HG03432 (cell line): ENCODE data around the gene MTHFD1L.

Source experiments
- ATAC-seq: cut with Tn5 transposase; IDR thresholded peaks from one replicate; pipeline ENCODE4 v1.9.1; 2021; ENCODE audit warnings: mild to moderate bottlenecking, moderate library complexity; ENCODE audit not compliant: unreplicated experiment

The MTHFD1L gene

DNA sequence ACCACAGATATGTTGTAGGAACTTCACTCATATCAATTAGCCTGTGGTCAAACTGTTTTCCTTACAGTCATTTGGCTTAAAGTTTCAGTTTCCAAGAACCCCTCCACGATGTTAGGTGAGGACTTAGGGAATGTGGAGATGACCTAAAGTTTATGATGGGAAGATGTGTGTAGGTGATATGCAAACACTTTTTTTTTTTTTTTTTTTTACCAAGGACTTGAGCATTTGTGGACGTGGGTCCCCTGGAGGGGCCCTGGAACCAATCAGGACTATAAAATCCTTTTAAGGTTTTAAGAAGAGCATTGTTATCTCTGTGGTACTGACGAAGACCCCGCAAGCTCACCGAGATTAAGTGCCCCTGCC is 478 bp upstream of the MTHFD1L start:
- no peak for ATAC-seq

DNA sequence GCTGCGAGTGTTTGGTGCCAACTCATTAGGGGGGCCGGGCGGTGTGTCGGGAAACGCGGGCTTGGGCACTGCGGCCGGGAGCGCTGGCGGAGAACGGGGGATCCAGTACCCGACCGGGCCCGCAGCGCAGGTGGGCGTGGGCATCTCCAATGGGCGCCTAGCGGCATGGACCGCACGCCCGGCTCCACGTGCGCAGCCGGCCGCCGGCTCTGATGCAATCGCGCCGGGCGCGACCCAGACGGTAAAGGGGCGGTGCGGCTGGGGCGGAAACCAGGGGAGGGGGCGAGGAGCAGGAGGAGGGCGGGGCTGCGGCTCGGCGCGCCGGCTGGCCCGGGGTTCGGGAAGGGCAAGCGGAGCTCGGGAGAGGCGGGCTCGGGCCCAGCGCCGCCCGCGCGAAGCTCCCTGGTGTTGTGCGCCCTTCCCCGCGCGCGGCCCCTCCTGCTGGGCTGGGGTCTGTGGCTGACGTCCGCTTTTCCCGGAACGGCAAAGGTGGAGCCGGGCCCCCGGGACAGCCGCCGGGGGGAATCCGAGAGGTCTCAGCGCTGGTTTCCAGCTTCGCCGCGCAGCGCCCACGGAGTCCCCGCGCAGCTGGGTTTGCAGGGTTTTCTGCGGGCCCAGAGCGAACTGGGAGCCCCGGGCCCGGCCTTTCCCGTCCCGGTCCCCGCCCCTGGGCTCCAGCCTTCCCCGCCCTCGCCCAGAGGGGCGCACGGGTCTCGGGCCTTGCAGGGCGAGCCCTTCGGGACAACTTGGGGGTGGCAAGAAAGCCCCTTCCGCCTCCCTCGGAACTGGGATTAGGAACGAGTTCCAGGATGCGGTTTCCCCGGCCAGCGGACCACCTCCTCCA is 867 bp downstream of the MTHFD1L start:
- ATAC-seq, result peak; percentile 80

DNA sequence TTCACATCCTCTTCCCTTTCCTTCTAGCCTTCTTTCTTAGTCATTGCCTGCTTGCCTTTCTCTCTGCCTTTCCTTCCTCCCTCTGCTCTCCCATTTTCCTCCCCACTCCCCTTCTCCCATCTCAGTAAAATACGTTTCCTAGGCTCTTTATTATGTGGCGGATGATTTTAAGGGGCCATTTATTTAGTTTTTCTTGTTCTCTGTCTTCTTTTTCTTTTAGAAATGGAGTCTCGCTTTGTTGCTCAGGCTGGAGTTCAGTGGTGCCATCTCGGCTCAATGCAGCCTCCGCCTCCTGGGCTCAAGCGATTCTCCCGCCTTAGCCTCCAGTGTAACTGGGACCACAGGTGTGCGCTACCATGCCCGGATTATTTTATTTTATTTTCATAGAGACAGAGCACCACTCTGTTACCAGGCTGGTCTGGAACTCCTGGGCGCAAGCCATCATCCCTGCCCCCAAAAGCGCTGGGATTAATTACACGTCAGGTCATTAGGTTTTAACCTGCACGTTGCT is 1.5 kb downstream of the MTHFD1L start:
- no peak for ATAC-seq

DNA sequence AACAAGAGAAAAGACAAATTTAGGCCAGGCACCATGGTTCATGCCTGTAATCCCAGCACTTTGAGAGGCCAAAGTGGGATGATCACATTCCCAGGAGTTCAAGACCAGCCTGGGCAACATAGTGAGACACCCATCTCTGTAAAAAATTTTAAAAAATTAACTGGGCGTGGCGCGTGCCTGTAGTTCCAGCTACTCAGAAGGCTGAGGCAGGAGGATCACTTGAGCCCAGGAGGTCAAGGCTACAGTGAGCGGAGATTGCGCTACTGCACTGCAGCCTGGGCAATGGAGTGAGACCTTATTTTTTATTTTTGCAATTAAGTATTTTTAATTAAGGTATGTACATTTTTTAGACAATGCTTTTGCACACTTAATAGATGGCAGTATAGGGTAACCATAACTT is 3.3 kb downstream of the MTHFD1L start:
- ATAC-seq, result no peak

DNA sequence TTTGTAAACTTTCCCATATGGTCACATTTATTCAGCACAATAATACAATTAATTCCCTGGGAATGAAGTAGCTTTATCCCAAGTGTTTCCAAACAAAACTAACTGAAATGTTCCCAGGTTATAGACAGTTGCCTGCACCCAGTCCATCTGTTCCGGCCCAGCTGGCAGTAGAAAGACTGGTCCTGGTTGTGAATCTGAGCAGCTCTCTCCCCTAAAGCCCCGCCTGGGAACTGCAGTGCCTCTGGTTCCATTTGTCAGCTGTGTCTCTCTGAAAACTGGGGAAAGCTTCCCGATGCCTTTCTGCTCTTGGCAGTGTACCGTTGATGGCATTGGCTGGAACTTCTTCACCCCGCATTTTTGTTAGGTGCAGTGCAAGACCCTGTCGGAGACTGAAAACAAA is 8.7 kb downstream of the MTHFD1L start:
- no peak for ATAC-seq

DNA sequence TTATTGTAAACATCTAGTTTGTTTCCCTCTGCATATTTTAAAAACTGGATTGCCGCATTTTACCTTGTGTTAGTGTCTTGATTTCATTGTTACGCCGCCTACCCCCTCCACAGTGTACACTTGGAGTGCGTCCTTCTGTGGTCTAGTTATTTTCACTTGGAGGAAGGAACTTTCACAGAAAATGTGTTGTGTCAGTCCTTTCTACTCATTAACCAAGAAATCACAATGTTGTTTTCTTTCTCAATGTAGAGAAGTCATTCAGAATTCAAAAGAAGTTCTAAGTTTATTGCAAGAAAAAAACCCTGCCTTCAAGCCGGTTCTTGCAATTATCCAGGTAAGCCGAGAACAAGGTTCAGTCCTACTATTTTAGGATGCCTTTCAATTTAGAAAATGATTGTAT is 10.3 kb downstream of the MTHFD1L start:
- no peak for ATAC-seq

DNA sequence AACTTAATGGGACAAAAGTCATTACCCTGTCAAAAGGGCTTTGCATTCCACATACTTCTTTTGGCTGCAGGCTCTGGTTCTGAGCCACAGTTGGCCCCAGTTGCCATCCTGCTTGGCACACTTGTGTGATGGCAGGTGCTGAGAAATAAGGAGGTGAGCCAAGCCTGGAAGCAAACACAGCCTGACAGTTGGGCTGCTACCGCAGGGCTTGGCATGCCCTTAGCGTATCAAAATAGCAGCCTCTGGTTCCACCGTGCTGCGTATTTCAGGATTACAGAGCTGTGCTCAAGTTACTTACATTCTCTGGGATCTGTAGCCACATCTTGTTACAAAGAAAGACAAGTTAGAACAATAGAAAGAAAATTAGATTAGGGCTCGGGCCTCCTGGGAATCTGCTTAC is 11.1 kb downstream of the MTHFD1L start:
- no peak for ATAC-seq

DNA sequence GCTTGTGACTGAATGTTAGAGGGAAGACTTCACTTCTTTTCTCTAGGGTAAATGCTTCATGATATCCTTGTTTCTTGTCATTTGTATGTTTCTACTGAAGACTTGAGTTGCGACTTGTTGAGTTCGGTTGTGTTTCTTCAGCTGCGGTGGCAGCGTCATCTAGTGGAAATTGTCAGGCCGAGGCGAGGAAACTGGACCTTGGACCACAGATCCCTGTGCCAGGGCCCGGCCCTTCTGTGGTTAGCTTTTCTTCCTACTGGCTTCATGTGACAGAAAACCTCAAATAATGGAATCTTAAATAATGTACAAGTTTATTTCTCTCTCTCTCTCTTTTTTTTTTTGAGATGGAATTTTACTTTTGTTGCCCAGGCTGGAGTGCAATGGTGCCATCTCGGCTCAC is 12.4 kb downstream of the MTHFD1L start:
- ATAC-seq, result no peak

DNA sequence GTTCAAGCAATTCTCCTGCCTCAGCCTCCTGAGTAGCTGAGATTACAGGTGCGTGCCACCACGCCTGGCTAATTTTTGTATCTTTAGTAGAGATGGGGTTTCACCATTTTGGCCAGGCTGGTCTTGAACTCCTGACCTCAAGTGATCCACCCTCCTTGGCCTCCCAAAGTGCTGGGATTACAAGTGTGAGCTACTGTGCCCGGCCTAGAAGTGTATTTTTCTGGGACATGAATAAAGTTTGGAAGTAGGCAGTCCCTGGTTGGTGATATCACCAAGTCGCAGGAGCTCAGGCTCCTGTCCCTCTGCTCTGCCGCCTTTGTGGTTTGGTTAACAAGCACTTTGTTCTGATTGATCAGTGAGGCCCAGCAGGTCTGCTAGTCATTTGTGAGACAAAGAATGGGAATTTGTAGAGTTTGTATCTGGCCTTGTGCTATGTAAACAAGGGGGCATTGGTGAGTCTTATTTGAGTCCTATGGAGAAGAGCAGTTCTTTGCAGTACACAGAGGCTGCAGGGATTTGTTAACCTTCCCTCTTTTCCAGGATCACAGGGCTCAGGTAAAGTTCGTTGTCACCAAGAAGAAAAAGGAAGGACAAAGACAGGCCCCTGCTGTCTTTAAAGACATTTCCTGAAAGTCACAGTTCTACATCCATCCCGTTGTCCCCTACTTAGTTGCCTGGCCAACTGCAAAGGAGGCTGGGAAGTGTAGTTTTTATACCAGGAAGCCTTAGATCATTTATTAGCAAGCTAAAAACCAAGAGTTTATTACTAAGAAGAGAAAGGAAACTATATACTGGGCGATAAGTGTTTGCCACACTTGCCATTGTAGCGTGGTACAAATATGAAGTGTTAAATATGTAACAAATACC is 13.1 kb downstream of the MTHFD1L start:
- ATAC-seq, result no peak

DNA sequence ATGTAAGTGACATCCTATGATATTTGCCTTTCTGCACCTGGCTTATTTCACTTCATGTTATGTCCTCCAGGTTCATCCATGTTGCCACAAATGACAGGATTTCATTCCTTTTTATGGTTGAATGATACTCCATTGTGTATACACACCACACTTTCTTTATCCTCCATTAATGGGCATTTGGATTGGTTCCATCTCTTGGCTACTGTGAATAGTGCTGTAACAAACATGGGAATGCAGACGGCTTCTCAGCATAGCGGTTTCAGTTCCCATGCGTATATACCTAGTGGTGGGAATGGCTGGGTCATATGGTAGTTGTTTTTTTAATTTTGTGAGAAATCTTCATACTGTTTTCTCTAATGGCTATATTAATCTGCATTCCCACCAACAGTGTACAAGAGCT is 14.8 kb downstream of the MTHFD1L start:
- no peak for ATAC-seq

DNA sequence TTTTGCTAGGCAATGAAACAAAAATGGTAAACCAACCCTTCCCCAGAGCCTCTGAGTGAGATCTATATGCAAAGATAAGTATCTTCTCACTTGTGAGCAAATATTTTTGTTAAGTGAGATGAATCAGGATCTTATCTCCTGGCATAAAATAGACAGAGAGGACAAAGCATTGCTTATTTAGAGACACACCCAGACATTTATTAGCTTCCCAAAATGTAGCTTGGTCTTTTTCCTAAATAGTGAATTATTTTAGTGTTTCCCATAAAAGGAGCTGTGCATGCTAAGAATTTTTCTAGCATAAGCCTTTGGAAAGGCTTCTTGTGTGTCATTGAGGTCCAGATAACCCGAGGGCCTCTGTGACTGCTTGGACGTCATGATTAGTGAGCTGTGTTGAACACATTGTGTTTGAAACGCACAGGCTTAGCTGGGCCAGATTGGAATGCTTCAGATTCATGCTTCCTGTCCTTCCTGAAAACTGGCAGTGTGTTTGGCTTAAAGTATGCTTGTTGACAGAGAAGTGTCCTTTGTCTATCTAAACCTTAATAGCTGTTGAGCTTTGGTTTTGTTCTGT is 16.5 kb downstream of the MTHFD1L start:
- ATAC-seq, result no peak

DNA sequence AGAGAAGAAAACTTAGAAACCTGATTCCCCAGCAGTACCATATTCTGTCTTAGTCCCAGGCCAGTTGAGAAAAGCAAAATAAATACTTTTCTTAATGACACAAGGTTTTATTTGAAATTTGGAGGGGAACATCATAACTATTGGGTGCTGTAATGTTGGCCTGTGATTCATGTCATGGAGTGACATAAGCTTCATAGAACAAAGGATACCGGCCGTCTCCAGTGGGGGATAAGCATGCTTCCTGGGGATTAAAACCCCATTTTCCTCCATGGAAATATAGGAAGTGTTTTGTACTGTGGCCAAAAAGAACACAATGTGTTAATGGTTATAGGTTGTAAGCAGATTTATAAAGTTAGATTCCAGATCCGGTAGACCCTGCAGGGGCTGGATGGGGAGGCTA is 18.0 kb downstream of the MTHFD1L start:
- no peak for ATAC-seq

DNA sequence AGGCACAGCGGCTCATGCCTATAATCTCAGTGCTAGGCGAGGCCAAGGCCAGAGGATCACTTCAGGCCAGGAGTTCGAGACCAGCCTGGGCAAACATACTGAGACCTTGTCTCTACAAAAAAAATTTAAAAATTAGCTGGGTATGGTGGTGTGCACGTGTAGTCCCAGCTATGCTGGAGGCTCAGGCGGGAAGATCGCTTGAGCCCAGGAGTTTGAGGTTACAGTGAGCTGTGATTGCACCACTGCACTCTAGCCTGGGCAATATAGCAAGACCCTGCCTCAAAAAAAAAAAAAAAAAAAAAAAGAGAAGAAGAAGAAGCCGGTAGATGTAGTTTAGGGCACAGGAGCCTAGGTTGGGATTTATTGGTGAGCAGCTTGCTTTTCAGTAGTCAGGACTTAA is 20.7 kb downstream of the MTHFD1L start:
- no peak for ATAC-seq

DNA sequence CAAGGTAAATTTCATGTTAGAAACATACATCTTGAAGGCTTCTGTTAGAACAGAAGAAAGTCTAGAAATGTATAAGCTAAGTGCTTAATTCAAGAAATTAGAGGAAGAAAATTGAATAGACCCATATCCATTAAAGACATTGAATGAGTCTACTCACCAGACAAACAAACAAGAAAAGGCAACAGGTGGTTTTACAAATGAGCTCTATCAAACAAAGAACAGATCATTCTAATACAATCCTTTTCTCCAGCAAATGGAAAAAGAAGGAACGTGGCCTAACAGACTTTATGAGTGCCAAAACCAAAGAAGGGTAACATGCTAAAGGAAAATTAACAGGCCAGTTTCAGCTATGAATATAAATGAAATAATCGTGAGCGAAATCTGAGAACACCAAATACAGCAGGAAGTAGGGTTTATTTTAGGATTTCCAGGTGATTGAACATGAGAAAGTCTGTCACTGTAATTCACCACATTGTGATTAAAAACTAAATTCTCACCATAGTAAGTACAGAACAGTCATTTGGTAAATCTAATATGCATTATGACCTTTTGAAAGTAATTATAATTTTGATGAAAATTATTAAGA is 22.6 kb downstream of the MTHFD1L start:
- ATAC-seq, result peak; percentile 72

DNA sequence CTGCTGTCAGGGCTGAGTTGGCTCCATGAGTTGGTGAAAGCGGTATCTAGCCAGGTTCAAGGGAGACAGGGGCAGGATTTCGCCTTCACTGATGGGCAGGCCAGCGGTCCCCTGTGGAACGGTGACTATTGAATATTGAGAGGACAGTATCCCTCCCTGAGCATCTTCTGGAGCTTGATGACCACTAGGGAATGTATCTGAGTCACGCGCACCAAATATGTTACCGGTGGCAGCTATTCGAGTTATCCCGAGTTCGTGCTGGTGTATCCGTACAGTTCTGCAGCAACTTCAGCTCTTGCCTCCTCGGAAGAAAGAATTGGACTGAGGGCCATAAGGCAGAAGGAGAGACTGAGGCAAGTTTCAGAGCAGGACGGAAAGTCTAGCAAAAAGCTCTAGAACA is 24.8 kb downstream of the MTHFD1L start:
- no peak for ATAC-seq

DNA sequence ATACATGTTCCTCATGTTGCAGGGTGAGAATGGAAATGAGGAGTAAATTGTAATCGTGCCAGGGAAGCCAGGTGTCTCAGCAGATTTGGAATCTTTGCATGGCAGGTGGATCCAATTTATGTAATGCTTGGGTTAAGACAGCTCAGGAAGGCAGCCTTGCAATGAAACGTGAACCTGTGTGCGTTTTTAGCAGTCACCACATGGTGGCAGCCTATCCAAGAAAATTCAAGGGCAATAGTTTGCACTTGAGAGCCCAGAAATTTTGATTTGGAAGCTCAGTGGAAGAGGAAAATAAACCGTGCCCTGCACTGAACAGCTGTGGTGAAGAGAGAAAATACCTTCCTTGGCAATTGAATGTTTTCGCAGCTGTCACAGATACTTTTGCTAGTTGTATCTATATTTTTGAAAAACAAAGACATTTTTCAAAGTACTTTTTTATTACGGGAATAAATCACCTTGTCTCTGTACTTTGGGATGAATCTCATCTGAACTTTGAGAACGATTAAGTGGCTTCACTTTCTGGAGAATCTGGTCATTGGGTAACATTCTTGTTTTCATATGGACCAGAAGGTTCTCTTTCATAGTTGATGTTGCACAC is 26.5 kb downstream of the MTHFD1L start:
- ATAC-seq, result peak; percentile 32

DNA sequence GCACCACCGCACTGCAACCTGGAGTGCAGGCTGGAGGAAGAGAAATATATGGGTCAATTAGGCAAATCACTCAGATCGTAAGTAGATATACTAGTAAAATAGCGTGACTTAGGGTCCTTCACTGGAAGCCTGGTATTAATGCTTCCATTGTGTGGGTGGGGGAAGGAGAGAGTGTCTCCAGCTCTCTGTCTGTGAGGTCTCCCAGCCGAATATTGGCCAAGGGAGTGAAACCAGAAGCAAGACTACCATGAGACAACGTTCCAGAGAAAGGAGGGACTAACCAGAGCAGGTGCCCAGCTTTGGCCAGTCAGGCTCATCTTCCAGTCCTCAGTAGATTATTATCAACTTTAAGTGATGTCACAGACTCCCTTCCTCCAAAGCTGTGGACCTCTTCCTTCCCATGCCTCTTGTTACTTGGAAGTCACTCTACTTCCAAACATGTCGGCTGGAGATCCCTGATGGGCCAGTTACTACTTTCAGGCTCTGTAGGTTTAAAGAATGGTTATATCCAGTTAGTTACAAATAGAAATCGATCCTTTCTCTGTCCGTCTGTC is 28.8 kb downstream of the MTHFD1L start:
- ATAC-seq, result no peak

DNA sequence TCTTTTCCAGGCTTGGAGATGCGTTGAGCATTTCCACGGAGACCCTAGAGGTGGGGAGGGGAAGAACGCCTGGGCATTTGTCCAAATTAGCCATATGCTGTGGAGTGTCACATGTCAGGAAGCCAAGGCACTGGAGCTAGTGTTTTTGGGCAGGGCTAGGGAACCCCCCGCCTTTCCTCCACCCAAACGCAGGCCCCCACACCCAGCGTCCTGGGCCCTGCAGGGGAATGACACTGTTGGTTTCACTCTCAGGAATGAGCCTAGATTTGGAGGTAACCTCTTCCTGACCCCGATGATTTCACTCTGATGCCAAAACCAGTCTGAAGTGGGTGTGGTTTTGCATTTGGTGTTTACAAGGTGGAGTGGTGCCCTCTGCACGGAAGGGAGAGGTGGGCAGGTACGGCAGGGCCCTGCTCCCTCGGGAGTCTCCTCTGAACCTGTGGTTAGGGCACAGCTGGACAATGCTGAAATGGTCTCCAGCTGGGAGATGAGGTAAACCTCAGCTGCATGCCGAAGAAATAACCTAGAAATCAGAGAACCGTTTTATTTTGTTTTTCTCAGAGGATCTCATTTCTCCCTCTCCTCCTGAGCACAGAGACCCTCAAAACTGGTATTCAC is 29.5 kb downstream of the MTHFD1L start:
- ATAC-seq, result peak; percentile 81

DNA sequence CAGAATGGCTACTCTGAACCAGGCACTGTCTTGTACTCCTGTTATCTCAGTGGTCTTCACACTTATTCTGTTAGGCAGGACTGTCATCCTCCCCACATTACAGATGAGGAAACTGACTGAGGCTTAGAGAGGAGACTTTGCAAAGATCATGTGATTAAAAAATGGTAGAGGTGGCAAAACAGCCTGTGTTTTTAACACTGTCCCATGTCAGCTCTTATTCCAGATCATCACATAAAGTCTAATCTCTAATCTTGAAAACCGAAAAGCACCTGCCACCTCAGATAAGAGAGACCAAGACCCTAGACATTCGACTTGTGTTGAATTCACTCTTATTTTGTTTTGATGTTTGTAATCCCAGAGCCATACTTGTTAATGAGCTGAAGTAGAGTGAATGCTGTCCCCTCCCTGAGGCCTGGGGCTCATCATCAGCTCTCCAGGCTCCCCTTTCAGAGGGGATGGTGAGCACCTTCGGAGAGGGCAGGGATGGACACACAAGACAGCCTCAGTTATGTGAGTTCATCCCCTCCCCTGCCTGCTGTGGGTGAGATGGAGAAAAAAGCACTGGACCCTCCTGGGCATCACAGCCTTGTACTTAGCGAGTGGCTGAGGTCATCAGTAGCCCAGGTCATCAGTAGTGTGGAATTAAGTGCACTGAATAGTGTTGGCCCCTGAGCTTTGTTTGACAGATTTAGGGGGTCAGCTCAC is 30.6 kb downstream of the MTHFD1L start:
- ATAC-seq, result no peak
